Liver (tissue), 9 donors: ENCODE measurements around the gene RAB9B. TPM values are rescaled to one million over a fixed set of nuclear protein-coding genes. Genes with fewer than 3 reads are reported as not detected.

ENCODE experiments used
- DNase-seq: peaks from one replicate; pipeline ENCODE4 v3.0.0-alpha.2; 2017; ENCODE audit warnings: low spot score
- H3K27ac ChIP-seq, 2 donors: one replicate each; pipeline ENCODE4 v1.7.0; 2013; ENCODE audit warnings: inconsistent platforms in 2 of 2, low read length in 2 of 2, control low read depth in 1 of 2, low read depth in 1 of 2, mild to moderate bottlenecking in 1 of 2
- H3K27me3 ChIP-seq, 4 donors: one replicate each; pipeline versions ENCODE4 v1.6.1 to v1.7.0; 2013; ENCODE audit warnings: low read length in 3 of 4, inconsistent platforms in 1 of 4, mild to moderate bottlenecking in 1 of 4, moderate library complexity in 1 of 4; ENCODE audit not compliant: control insufficient read depth in 4 of 4, insufficient read depth in 4 of 4
- H3K36me3 ChIP-seq, 4 donors: one replicate each; pipeline versions ENCODE4 v1.6.1 to v1.7.0; 2013; ENCODE audit warnings: low read length in 3 of 4, mild to moderate bottlenecking in 3 of 4, low read depth in 1 of 4, moderate library complexity in 1 of 4; ENCODE audit not compliant: control insufficient read depth in 4 of 4, insufficient read depth in 3 of 4
- H3K4me1 ChIP-seq, 4 donors: one replicate each; pipeline versions ENCODE4 v1.6.1 to v1.7.0; 2013; ENCODE audit warnings: low read length in 3 of 4, mild to moderate bottlenecking in 3 of 4, moderate library complexity in 1 of 4; ENCODE audit not compliant: control insufficient read depth in 4 of 4, insufficient read depth in 4 of 4
- H3K4me3 ChIP-seq, 3 donors: one replicate each; pipeline versions ENCODE4 v1.6.1 to v1.7.0; 2013; ENCODE audit warnings: low read length in 3 of 3, control low read depth in 1 of 3, low read depth in 1 of 3, mild to moderate bottlenecking in 1 of 3
- H3K9ac ChIP-seq, 2 donors: one replicate each; pipeline ENCODE4 v1.7.0; 2013; ENCODE audit warnings: low read length in 2 of 2, mild to moderate bottlenecking in 2 of 2, moderate library complexity in 2 of 2, control low read depth in 1 of 2, low read depth in 1 of 2
- H3K9me3 ChIP-seq, 4 donors: one replicate each; pipeline versions ENCODE4 v1.6.1 to v1.7.0; 2013; ENCODE audit warnings: low read length in 3 of 4; ENCODE audit not compliant: control insufficient read depth in 4 of 4
- ATF3 ChIP-seq: IDR thresholded peaks from 2 replicates; pipeline ENCODE4 v1.6.1; 2016; ENCODE audit warnings: antibody characterized with exemption
- EGR1 ChIP-seq, 2 donors: IDR thresholded peaks; 2 replicates each; pipeline ENCODE4 v1.6.1; 2016 to 2018; ENCODE audit warnings: antibody characterized with exemption in 2 of 2, low read depth in 2 of 2
- FOXA1 ChIP-seq: IDR thresholded peaks from 2 replicates; pipeline ENCODE4 v1.6.1; 2016; ENCODE audit warnings: antibody characterized with exemption
- FOXA2 ChIP-seq: IDR thresholded peaks from 2 replicates; pipeline ENCODE4 v1.6.1; 2016; ENCODE audit warnings: antibody characterized with exemption
- GABPA ChIP-seq, 2 donors: IDR thresholded peaks in 1 of 2; conservative IDR thresholded peaks in 1 of 2; 2 replicates each; pipeline ENCODE4 v1.6.1; 2016; ENCODE audit warnings: antibody characterized with exemption in 2 of 2, mild to moderate bottlenecking in 1 of 2, moderate library complexity in 1 of 2
- HNF4A ChIP-seq, 2 donors: conservative IDR thresholded peaks; 2 replicates each; pipeline ENCODE4 v1.6.1; 2016; ENCODE audit warnings: antibody characterized with exemption in 2 of 2, mild to moderate bottlenecking in 2 of 2
- HNF4G ChIP-seq: IDR thresholded peaks from 2 replicates; pipeline ENCODE4 v1.6.1; 2016; ENCODE audit warnings: antibody characterized with exemption
- JUND ChIP-seq, 2 donors: IDR thresholded peaks; 2 replicates each; pipeline ENCODE4 v1.6.1; 2016; ENCODE audit warnings: antibody characterized with exemption in 2 of 2
- MAX ChIP-seq: IDR thresholded peaks from 2 replicates; pipeline ENCODE4 v1.6.1; 2016; ENCODE audit warnings: antibody characterized with exemption
- NR2F2 ChIP-seq: IDR thresholded peaks from 2 replicates; pipeline ENCODE4 v1.6.1; 2016; ENCODE audit warnings: antibody characterized with exemption
- RAD21 ChIP-seq, 2 donors: IDR thresholded peaks; 2 replicates each; pipeline ENCODE4 v1.6.1; 2016; ENCODE audit warnings: antibody characterized with exemption in 2 of 2, mild to moderate bottlenecking in 2 of 2
- REST ChIP-seq: IDR thresholded peaks from 2 replicates; pipeline ENCODE4 v1.6.1; 2016; ENCODE audit warnings: antibody characterized with exemption, mild to moderate bottlenecking
- RXRA ChIP-seq, 2 donors: IDR thresholded peaks; 2 replicates each; pipeline ENCODE4 v1.6.1; 2017 to 2018; ENCODE audit warnings: antibody characterized with exemption in 2 of 2, mild to moderate bottlenecking in 1 of 2
- SP1 ChIP-seq: IDR thresholded peaks from 2 replicates; pipeline ENCODE4 v1.6.1; 2018; ENCODE audit warnings: antibody characterized with exemption, mild to moderate bottlenecking
- TAF1 ChIP-seq: conservative IDR thresholded peaks from 2 replicates; pipeline ENCODE4 v1.6.1; 2016; ENCODE audit warnings: antibody characterized with exemption, mild to moderate bottlenecking
- YY1 ChIP-seq: IDR thresholded peaks from 2 replicates; pipeline ENCODE4 v1.6.1; 2016; ENCODE audit warnings: antibody characterized with exemption, mild to moderate bottlenecking
- ZBTB33 ChIP-seq: IDR thresholded peaks from 2 replicates; pipeline ENCODE4 v1.6.1; 2016; ENCODE audit warnings: antibody characterized with exemption
- WGBS: extraction: QIAGEN DNeasy Blood & Tissue Kit; methylation state at CpG from one replicate; pipeline ENCODE4 v1.1.7; 2013; 5-methylcytosine and 5-hydroxymethylcytosine counted together
- polyA plus RNA-seq, 2 donors: library from polyadenylated mRNA; stranded (reverse) in 1 of 2; unstranded in 1 of 2; fragments of 200-250 nt in 1 of 2; fragments of >200 nt in 1 of 2; fragmentation: Nextera tagmentation in 1 of 2; extraction: Ambion mirVana in 1 of 2; gene quantifications; one replicate each; pipeline versions ENCODE4 v1.2.1 to v1.2.3, GENCODE V29; 2013 to 2015
- total RNA-seq, 2 donors: library from RNA; depleted of rRNA; stranded (reverse); fragments of >200 nt; gene quantifications; one replicate each; pipeline ENCODE4 v1.2.3, GENCODE V29; 2014
- TF ChIP-seq, protein P1 (sequence below): fragments of 150-350 bp; IDR thresholded peaks from 2 replicates; pipeline ENCODE4 v1.5.1; 2017; ENCODE audit warnings: improper control_type of control experiment, low read depth, low read length; ENCODE audit not compliant: missing input control
- donor health status: healthy.
- donor health status: healthy.
- donor health status: healthy.
- donor health status: healthy.
- donor health status: healthy.

Gene RAB9B
- total and polyA plus RNA-seq, 4 donors = 0.07 to 0.51 (median 0.23) TPM

DNA sequence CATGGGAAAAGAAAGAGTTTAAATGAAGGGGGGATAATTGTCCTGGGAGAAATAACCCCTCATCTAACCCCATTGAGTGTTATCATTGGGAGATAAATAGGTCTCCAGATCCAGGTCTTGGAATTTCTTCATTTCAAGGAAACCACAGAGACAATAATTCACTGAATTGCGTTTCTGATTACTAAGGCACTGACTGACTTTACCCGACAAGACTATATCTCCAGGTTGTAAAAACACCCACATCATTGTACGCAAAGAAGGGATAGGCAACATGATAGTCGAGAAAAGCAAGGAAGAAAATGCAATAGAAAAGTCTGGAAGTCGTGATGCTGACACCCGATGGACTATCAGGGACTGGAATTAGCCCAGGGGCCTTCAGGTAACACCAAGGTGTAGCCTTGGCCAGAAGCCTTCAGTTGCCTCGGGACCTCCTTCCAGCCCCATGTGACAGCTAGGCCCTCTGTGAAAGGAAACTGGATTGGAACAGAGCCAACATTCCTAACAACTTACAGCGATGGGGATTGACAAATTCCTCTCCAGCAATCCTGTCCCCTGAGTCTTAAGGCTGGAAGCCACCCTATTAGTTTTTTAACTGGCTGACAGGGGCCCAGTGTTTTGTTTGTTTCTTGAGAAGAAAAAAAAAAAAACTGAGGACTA is 46.5 kb upstream of the RAB9B start:
- no peaks in the 10 kb centered on the region for H3K27me3 ChIP-seq
- H3K4me1 ChIP-seq = no peaks in the 10 kb centered on the region
- TF ChIP-seq FOXA1 (no peak), YY1 (no peak), EGR1 (IDR thresholded peaks at IDR 0.05; ENCODE audit: low read depth in 2 of 2) (no peak), RXRA (IDR thresholded peaks at IDR 0.05) (no peak), HNF4A (conservative IDR thresholded peaks at IDR 0.05) (no peak), HNF4G (no peak), REST (no peak), SP1 (no peak), GABPA (IDR thresholded peaks at IDR 0.05 in 1 of 2, conservative IDR thresholded peaks at IDR 0.05 in 1 of 2) (no peak), MAX (no peak), ATF3 (no peak), FOXA2 (no peak)
- no peak overlapping the region for H3K27ac ChIP-seq
- no peak for DNase-seq
- no peak overlapping the region for H3K9ac ChIP-seq
- H3K9me3 ChIP-seq = no peaks in the 10 kb centered on the region
- 74% methylated on average over 8 of the region's 8 CpGs for WGBS
- no peaks in the 10 kb centered on the region for H3K36me3 ChIP-seq
- no peak overlapping the region for H3K4me3 ChIP-seq

- TF ChIP-seq RXRA (IDR thresholded peaks at IDR 0.05) (no peak), MAX (no peak), ATF3 (no peak), SP1 (no peak), NR2F2 (no peak), HNF4G (no peak), ZBTB33 (no peak), EGR1 (IDR thresholded peaks at IDR 0.05; ENCODE audit: low read depth in 2 of 2) (no peak), REST (no peak), FOXA1 (no peak), RAD21 (IDR thresholded peaks at IDR 0.05) (no peak), HNF4A (conservative IDR thresholded peaks at IDR 0.05) (no peak), GABPA (IDR thresholded peaks at IDR 0.05 in 1 of 2, conservative IDR thresholded peaks at IDR 0.05 in 1 of 2) (no peak), TAF1 (no peak), JUND (IDR thresholded peaks at IDR 0.05) (no peak), YY1 (no peak), FOXA2 (no peak)
- TF ChIP-seq, protein P1, sequence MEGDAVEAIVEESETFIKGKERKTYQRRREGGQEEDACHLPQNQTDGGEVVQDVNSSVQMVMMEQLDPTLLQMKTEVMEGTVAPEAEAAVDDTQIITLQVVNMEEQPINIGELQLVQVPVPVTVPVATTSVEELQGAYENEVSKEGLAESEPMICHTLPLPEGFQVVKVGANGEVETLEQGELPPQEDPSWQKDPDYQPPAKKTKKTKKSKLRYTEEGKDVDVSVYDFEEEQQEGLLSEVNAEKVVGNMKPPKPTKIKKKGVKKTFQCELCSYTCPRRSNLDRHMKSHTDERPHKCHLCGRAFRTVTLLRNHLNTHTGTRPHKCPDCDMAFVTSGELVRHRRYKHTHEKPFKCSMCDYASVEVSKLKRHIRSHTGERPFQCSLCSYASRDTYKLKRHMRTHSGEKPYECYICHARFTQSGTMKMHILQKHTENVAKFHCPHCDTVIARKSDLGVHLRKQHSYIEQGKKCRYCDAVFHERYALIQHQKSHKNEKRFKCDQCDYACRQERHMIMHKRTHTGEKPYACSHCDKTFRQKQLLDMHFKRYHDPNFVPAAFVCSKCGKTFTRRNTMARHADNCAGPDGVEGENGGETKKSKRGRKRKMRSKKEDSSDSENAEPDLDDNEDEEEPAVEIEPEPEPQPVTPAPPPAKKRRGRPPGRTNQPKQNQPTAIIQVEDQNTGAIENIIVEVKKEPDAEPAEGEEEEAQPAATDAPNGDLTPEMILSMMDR = no peak
- 70% methylated on average over 3 of the region's 3 CpGs for WGBS
- Histone ChIP-seq H3K36me3 (no peaks in the 10 kb centered on the region), H3K27me3 (no peaks in the 10 kb centered on the region), H3K27ac (no peak overlapping the region), H3K9me3 (no peaks in the 10 kb centered on the region), H3K4me3 (no peak overlapping the region), H3K9ac (no peak overlapping the region), H3K4me1 (no peaks in the 10 kb centered on the region)
- no peak for DNase-seq
Observed at GRCh38 chrX:103877571-103877970, 45.5 kb upstream of the RAB9B start.
